CD14-positive monocyte (primary cell): ENCODE data around the gene WLS. TPM values are rescaled to one million over a fixed set of nuclear protein-coding genes. Genes with fewer than 3 reads are reported as not detected.

Experiments
- DNase-seq, 3 donors: peaks; one replicate each; pipeline ENCODE4 v3.0.0-alpha.2; 2011 to 2022
- H2AFZ ChIP-seq: 2 replicates; pipeline ENCODE4 v1.6.0; 2012; ENCODE audit warnings: mild to moderate bottlenecking, low read depth, low read length, inconsistent platforms; ENCODE audit not compliant: insufficient read depth, poor library complexity, severe bottlenecking
- H3K27ac ChIP-seq, 2 donors: 1 replicate in 1 of 2; 2 replicates in 1 of 2; pipeline ENCODE4 v1.5.1; 2012 to 2013; ENCODE audit warnings: low read length in 2 of 2, control low read depth in 1 of 2, inconsistent platforms in 1 of 2, low read depth in 1 of 2, mild to moderate bottlenecking in 1 of 2
- H3K27me3 ChIP-seq, 2 donors: one replicate each; pipeline versions ENCODE4 v1.6.0 to v1.6.1; 2011 to 2013; ENCODE audit warnings: low read length in 2 of 2; ENCODE audit not compliant: control insufficient read depth in 2 of 2, insufficient read depth in 2 of 2
- H3K36me3 ChIP-seq, 2 donors: replicated peaks in 1 of 2; 1 replicate in 1 of 2; 2 replicates in 1 of 2; pipeline versions ENCODE4 v1.5.1 to v1.6.1; 2012 to 2013; ENCODE audit warnings: low read length in 2 of 2, control low read depth in 1 of 2, inconsistent platforms in 1 of 2, mild to moderate bottlenecking in 1 of 2; ENCODE audit not compliant: insufficient read depth in 2 of 2, control insufficient read depth in 1 of 2
- H3K4me1 ChIP-seq, 2 donors: 1 replicate in 1 of 2; 2 replicates in 1 of 2; pipeline versions ENCODE4 v1.5.1 to v1.6.1; 2012 to 2013; ENCODE audit warnings: low read length in 2 of 2, control low read depth in 1 of 2, inconsistent platforms in 1 of 2, mild to moderate bottlenecking in 1 of 2, moderate library complexity in 1 of 2; ENCODE audit not compliant: insufficient read depth in 2 of 2, control insufficient read depth in 1 of 2
- H3K4me2 ChIP-seq: replicated peaks from 2 replicates; pipeline ENCODE3; 2012; ENCODE audit warnings: low read length, moderate library complexity, mild to moderate bottlenecking; ENCODE audit not compliant: poor library complexity, severe bottlenecking; ENCODE audit errors: extremely low read depth
- H3K4me3 ChIP-seq, 3 experiments: fragments of 200-600 bp in 1 of 3; sonication (generic) in 1 of 3; replicated peaks in 1 of 3; 1 replicate in 2 of 3; 2 replicates in 1 of 3; pipeline ENCODE4 v1.5.1; 2011 to 2013; ENCODE audit warnings: low read length in 3 of 3, mild to moderate bottlenecking in 3 of 3, control low read depth in 2 of 3, low read depth in 2 of 3, inconsistent platforms in 1 of 3, moderate library complexity in 1 of 3
- H3K79me2 ChIP-seq: 2 replicates; pipeline ENCODE4 v1.6.0; 2012; ENCODE audit warnings: mild to moderate bottlenecking, control low read depth, inconsistent platforms, low read length, moderate library complexity; ENCODE audit not compliant: insufficient read depth
- H3K9ac ChIP-seq: 2 replicates; pipeline ENCODE4 v1.6.0; 2017; ENCODE audit warnings: low read length, mild to moderate bottlenecking; ENCODE audit not compliant: insufficient read depth, poor library complexity, severe bottlenecking
- H3K9me3 ChIP-seq, 2 donors: replicated peaks in 1 of 2; 1 replicate in 1 of 2; 2 replicates in 1 of 2; pipeline versions ENCODE4 v1.5.1 to v1.6.1; 2012 to 2013; ENCODE audit warnings: low read length in 2 of 2, control low read depth in 1 of 2; ENCODE audit not compliant: control insufficient read depth in 1 of 2, insufficient read depth in 1 of 2
- H4K20me1 ChIP-seq: 2 replicates; pipeline ENCODE4 v1.6.0; 2012; ENCODE audit warnings: mild to moderate bottlenecking, low read length, control low read depth, moderate library complexity; ENCODE audit not compliant: insufficient read depth
- H3K27ac Mint-ChIP-seq, 7 donors: one replicate each; pipeline ENCODE4 v1.8.0; 2020; ENCODE audit warnings: mild to moderate bottlenecking in 7 of 7, mixed read lengths in 7 of 7, moderate library complexity in 6 of 7, inconsistent platforms in 2 of 7
- H3K27me3 Mint-ChIP-seq, 3 donors: one replicate each; pipeline ENCODE4 v1.8.0; 2021 to 2022; ENCODE audit warnings: low read depth in 3 of 3, mild to moderate bottlenecking in 3 of 3, mixed read lengths in 3 of 3, moderate library complexity in 3 of 3, inconsistent platforms in 1 of 3
- H3K36me3 Mint-ChIP-seq, 2 donors: one replicate each; pipeline ENCODE4 v1.8.0; 2020; ENCODE audit warnings: mixed read lengths in 2 of 2, inconsistent platforms in 1 of 2, mild to moderate bottlenecking in 1 of 2
- H3K4me1 Mint-ChIP-seq: one replicate; pipeline ENCODE4 v1.8.0; 2020; ENCODE audit warnings: mild to moderate bottlenecking, mixed read lengths
- H3K4me3 Mint-ChIP-seq, 2 donors: one replicate each; pipeline ENCODE4 v1.8.0; 2020; ENCODE audit warnings: mild to moderate bottlenecking in 2 of 2, mixed read lengths in 2 of 2, moderate library complexity in 1 of 2
- H3K9me3 Mint-ChIP-seq, 7 donors: one replicate each; pipeline ENCODE4 v1.8.0; 2020 to 2022; ENCODE audit warnings: mixed read lengths in 7 of 7, mild to moderate bottlenecking in 6 of 7, moderate library complexity in 6 of 7, inconsistent platforms in 2 of 7
- CTCF ChIP-seq: fragments of 200-600 bp; IDR thresholded peaks from one replicate; pipeline ENCODE4 v1.8.0; 2022; ENCODE audit warnings: antibody characterized with exemption, mild to moderate bottlenecking
- WGBS: methylation state at CpG from one replicate; pipeline ENCODE4 v1.1.5; 2013; ENCODE audit warnings: missing lambda C conversion rate; ENCODE audit not compliant: insufficient coverage; 5-methylcytosine and 5-hydroxymethylcytosine counted together
- intact Hi-C, 2 donors: fragments of 100-400 bp; cut with micrococcal nuclease; formaldehyde crosslinking; loops; one replicate each; pipeline versions ENCODE4 v1.15.0 to v1.15.1; 2023
- polyA plus RNA-seq, 3 donors: library from polyadenylated mRNA; depleted of rRNA in 1 of 3; unstranded in 2 of 3; stranded (reverse) in 1 of 3; fragments of 300-500 nt in 2 of 3; fragments of >200 nt in 1 of 3; fragmentation: Illumina TruSeq in 2 of 3; gene quantifications; 1 replicate in 2 of 3; 2 replicates in 1 of 3; pipeline ENCODE4 v1.2.3, GENCODE V29; 2012 to 2021

Gene WLS
- polyA plus RNA-seq, 3 donors, result 29.8 to 46.3 (median 34.6) TPM

- WGBS, result 88% methylated on average over 1 of the region's 8 CpGs
- no peaks in the 10 kb centered on the region for H3K4me1 Mint-ChIP-seq
These were observed 56.5 kb downstream of the WLS start for GRCh38 chr1:68175621-68176398.

GRCh38 chr1:68174738-68175113, 57.6 kb downstream of the WLS start:
- peaks cover 0 to 3% (median 2%) of the 10 kb centered on the region in 3 donors for H3K27me3 Mint-ChIP-seq
- no peak overlapping the region for H3K4me2 ChIP-seq

More at GRCh38 chr1:68175621-68176398, 56.5 kb downstream of the WLS start:
- H3K27ac Mint-ChIP-seq, result no peak overlapping the region
- no peak overlapping the region for H2AFZ ChIP-seq
- H3K9ac ChIP-seq, result no peak overlapping the region
- H3K9me3 ChIP-seq, result no peaks in the 10 kb centered on the region
- no peaks in the 10 kb centered on the region for H3K79me2 ChIP-seq
- no peak for DNase-seq
- no peaks in the 10 kb centered on the region for H3K36me3 ChIP-seq
- H3K4me3 Mint-ChIP-seq, result no peak overlapping the region
- TF ChIP-seq CTCF, result no peak
- no peaks in the 10 kb centered on the region for H3K27me3 ChIP-seq
- H3K4me3 ChIP-seq, result no peak overlapping the region
- no peaks in the 10 kb centered on the region for H3K4me1 ChIP-seq
- no peak overlapping the region for H3K4me2 ChIP-seq
- no peaks in the 10 kb centered on the region for H4K20me1 ChIP-seq
- peaks cover 0 to 3% (median 2%) of the 10 kb centered on the region in 3 donors for H3K27me3 Mint-ChIP-seq
- no peak overlapping the region for H3K27ac ChIP-seq
- H3K9me3 Mint-ChIP-seq, result peaks cover 2 to 7% (median 4%) of the 10 kb centered on the region in 7 donors
- peaks cover 0 to 5% of the 10 kb centered on the region in 2 donors for H3K36me3 Mint-ChIP-seq
- intact Hi-C loops, result no loop called here

More at GRCh38 chr1:68174738-68175113, 57.6 kb downstream of the WLS start:
- Histone ChIP-seq H3K27ac (no peak overlapping the region), H3K4me1 (no peaks in the 10 kb centered on the region), H3K9me3 (no peaks in the 10 kb centered on the region), H2AFZ (no peak overlapping the region), H3K4me3 (no peak overlapping the region), H3K9ac (no peak overlapping the region), H4K20me1 (peaks cover 2% of the 10 kb centered on the region), H3K27me3 (no peaks in the 10 kb centered on the region), H3K79me2 (no peaks in the 10 kb centered on the region), H3K36me3 (no peaks in the 10 kb centered on the region)
- peaks cover 0 to 5% of the 10 kb centered on the region in 2 donors for H3K36me3 Mint-ChIP-seq
- H3K9me3 Mint-ChIP-seq, result peaks cover 3 to 7% (median 4%) of the 10 kb centered on the region in 7 donors
- no CpG with 5 or more reads among the region's 1 CpG for WGBS
- TF ChIP-seq CTCF, result no peak
- intact Hi-C loops, result no loop called here
- no peak overlapping the region for H3K27ac Mint-ChIP-seq
- no peak for DNase-seq
- H3K4me3 Mint-ChIP-seq, result no peak overlapping the region
- no peaks in the 10 kb centered on the region for H3K4me1 Mint-ChIP-seq
